ENCODE data around the gene GCC1. TPM values are rescaled to one million over a fixed set of nuclear protein-coding genes. Genes with fewer than 3 reads are reported as not detected.
A peak's percentile ranks its signal among the peaks of the same experiment; 100 is the strongest.

The GCC1 gene
- total RNA-seq, result 10 to 100 TPM; 15.1 to 16.9 TPM
- 10 to 100 TPM; 11.1 to 14.9 (median 12.3) TPM for polyA plus RNA-seq (ENCODE audit: insufficient read length in 6 of 6)
- long read RNA-seq, donor 1, full-length matches to known transcripts, result 6 of 719 reads
- long read RNA-seq, donor 1, partial matches to known transcripts, result 705 of 719 reads
- long read RNA-seq, donor 1, other reads (novel, unspliced or antisense), result 8 of 719 reads
- long read RNA-seq, donor 2, full-length matches to known transcripts, result 5 of 5 reads
- long read RNA-seq, donor 2, partial matches to known transcripts, result 0 of 5 reads
- long read RNA-seq, donor 2, other reads (novel, unspliced or antisense), result 0 of 5 reads
- long read RNA-seq, donor 3, result 0 reads
- long read RNA-seq, donor 4, full-length matches to known transcripts, result 2 of 4 reads
- long read RNA-seq, donor 4, partial matches to known transcripts, result 0 of 4 reads
- long read RNA-seq, donor 4, other reads (novel, unspliced or antisense), result 2 of 4 reads
- long read RNA-seq, donor 5, full-length matches to known transcripts, result 2 of 2 reads
- long read RNA-seq, donor 5, partial matches to known transcripts, result 0 of 2 reads
- long read RNA-seq, donor 5, other reads (novel, unspliced or antisense), result 0 of 2 reads
- long read RNA-seq, donor 6, full-length matches to known transcripts, result 3 of 3 reads
- long read RNA-seq, donor 6, partial matches to known transcripts, result 0 of 3 reads
- long read RNA-seq, donor 6, other reads (novel, unspliced or antisense), result 0 of 3 reads
- long read RNA-seq, donor 7, result 0 reads
- long read RNA-seq, donor 8, full-length matches to known transcripts, result 2 of 2 reads
- long read RNA-seq, donor 8, partial matches to known transcripts, result 0 of 2 reads
- long read RNA-seq, donor 8, other reads (novel, unspliced or antisense), result 0 of 2 reads
- long read RNA-seq, donor 9, result 0 reads
- long read RNA-seq, donor 10, partial matches to known transcripts, result 0 of 1 reads
- long read RNA-seq, donor 10, other reads (novel, unspliced or antisense), result 1 of 1 reads
- long read RNA-seq, donor 11, full-length matches to known transcripts, result 3 of 8 reads
- long read RNA-seq, donor 11, partial matches to known transcripts, result 5 of 8 reads
- long read RNA-seq, donor 11, other reads (novel, unspliced or antisense), result 0 of 8 reads
- long read RNA-seq, donor 12, full-length matches to known transcripts, result 5 of 5 reads
- long read RNA-seq, donor 12, partial matches to known transcripts, result 0 of 5 reads
- long read RNA-seq, donor 12, other reads (novel, unspliced or antisense), result 0 of 5 reads

DNA sequence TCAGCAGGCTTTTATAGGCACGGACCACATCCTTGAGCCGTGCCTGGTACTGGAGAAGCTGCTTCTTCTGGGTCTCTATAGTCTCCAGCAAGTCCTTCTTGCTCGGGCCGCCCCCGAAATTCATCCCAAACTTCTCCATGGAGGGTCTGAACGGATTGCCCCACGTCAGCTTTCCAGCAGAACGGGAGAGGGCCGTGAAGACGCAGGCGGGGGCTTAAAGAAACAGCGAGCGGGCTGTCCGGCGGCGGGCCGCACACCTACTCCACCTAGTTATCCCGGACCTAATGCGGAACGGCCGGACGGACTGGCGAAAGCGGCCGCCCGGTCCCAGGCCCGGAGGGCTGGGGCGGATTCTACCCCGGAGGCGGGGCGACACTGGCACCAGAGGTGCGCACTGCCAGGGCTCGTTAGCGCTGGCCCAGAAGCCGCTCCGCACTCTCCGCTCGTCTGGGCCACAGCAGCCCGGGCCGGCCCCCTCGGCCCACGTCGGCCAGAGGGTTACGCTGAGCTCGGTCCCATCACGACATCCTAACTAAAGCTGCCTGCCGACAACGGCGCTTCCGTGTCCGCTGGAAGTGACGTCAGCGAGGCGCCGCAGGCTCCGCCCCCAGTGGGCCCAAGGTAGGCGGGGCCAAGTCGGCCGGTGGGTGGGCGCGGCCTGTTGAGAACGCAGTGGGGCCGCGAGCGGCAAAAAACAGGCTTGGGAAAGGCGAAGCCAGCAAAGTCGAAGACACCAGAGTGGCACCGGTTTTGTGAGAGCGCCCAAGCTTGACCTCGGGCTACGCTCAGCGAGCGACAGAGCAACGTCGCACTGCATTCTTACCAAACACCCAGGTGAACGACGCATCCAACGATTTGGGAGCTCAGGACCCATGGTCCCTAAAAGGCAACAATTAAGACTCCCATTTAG, at the start of gene GCC1:
TSS of gene GCC1 (minus strand) at position 553 of the 910 bp plus-strand sequence. CDS start at position 139, 414 bp downstream.
- ATAC-seq (peak; percentile 86), DNase-seq (peak; percentile 89 to 98 (median 94))
- peak within 1 kb of the TSS; percentile 85 to 88 for H3K4me3 ChIP-seq
- H3K36me3 ChIP-seq, result peaks cover 0 to 33% of the 10 kb centered on the region in 2 donors
- peak within 1 kb of the TSS; percentile 82 to 91 for H3K27ac ChIP-seq
- TF ChIP-seq CTCF (IDR thresholded peaks at IDR 0.05), result no peak
- H3K9me3 ChIP-seq, result no peaks in the 10 kb centered on the region
- H3K4me1 ChIP-seq, result peaks cover 28 to 72% of the 10 kb centered on the region in 2 donors
- H3K27me3 ChIP-seq, result no peaks in the 10 kb centered on the region
- intact Hi-C loops (cut with DNase I), result no loop called here

- DNase-seq (no peak), ATAC-seq (no peak)
- peaks cover 0 to 2% of the 10 kb centered on the region in 2 donors for H3K4me1 ChIP-seq
- no peaks in the 10 kb centered on the region for H3K36me3 ChIP-seq
- no peak for TF ChIP-seq CTCF (IDR thresholded peaks at IDR 0.05)
- no peak overlapping the region for H3K27ac ChIP-seq
- H3K27me3 ChIP-seq, result peaks cover 0 to 14% of the 10 kb centered on the region in 2 donors
- intact Hi-C loops (cut with DNase I), result no loop called here
- no peaks in the 10 kb centered on the region for H3K9me3 ChIP-seq
- no peak overlapping the region for H3K4me3 ChIP-seq
These were observed 47.0 kb upstream of the GCC1 start for GRCh38 chr7:127632276-127632910.

GRCh38 chr7:127629268-127629854, 44.0 kb upstream of the GCC1 start:
- Histone ChIP-seq H3K27ac (no peak overlapping the region), H3K4me3 (no peak overlapping the region), H3K27me3 (peaks cover 0 to 10% of the 10 kb centered on the region in 2 donors), H3K36me3 (no peaks in the 10 kb centered on the region), H3K4me1 (peaks cover 0 to 2% of the 10 kb centered on the region in 2 donors), H3K9me3 (no peaks in the 10 kb centered on the region)
- DNase-seq (peak in 1 of 4 donors; percentile 5), ATAC-seq (peak; percentile 65)
- peak in 1 of 2 donors; percentile 11 for TF ChIP-seq CTCF (IDR thresholded peaks at IDR 0.05)
- intact Hi-C loops (cut with DNase I), result no loop called here

- Histone ChIP-seq H3K27me3 (peaks cover 0 to 14% of the 10 kb centered on the region in 2 donors), H3K36me3 (no peaks in the 10 kb centered on the region), H3K4me3 (no peak overlapping the region), H3K4me1 (peaks cover 0 to 2% of the 10 kb centered on the region in 2 donors), H3K27ac (no peak overlapping the region), H3K9me3 (no peaks in the 10 kb centered on the region)
- DNase-seq (no peak), ATAC-seq (no peak)
- no peak for TF ChIP-seq CTCF (IDR thresholded peaks at IDR 0.05)
- intact Hi-C loops (cut with DNase I), result no loop called here
These were observed 43.0 kb upstream of the GCC1 start for GRCh38 chr7:127628445-127628844.
